Measurements from ENCODE around the gene EHMT1.

Gene EHMT1

DNA sequence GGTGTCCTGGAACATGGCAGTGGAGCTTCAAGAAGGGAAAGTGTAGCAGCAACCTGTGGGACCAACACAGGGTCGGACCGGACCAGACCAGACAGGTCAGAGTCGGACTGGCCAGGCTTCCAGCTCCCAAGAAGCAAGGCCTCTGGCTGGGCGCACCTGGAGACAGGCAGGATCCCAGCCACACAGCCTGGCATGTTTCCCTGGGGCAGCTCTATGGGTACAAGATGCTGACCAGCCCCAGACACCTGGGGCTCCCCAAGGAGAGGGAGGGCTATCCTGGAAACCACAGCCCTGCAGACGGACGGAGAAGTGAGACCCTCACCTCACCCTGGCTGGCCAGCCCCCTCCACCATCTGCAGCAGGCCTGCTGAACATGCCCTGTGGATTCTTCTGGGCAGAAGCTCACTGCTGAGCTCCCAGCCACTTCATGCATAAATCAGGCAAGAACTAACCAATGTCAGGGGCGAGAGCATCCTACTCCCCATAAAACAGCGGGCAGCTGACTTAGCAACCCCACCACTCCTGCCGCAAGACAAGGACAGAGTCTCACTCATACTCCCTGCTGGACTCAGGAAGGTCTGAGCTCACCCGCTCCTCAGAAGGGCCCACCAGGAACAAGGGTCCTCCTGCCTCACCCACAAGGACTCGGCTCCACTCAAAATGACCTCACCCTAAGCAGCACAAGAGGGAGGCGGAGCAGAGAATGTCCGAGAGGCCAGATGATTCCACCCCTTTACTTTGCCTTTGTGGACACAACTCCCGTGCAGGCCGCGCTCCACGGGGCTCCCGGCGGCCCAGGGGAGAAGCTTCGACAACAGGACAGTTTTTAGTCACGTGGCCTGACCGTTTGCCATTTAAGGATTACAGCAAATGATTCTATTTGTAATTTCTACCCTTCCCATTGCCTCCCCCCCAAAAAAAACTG is 37.2 kb upstream of the EHMT1 start:
- DNase-seq (ENCODE audit: insufficient read length) (no peak), FAIRE-seq (no peak)
- no peak for TF ChIP-seq TAF1 (IDR thresholded peaks at IDR 0.05; ENCODE audit: borderline replicate concordance, low read depth, low read length)
- TF ChIP-seq POLR2A (IDR thresholded peaks at IDR 0.05; ENCODE audit: low read depth, low read length), result no peak
- no peak for TF ChIP-seq POLR2AphosphoS5 (IDR thresholded peaks at IDR 0.05; ENCODE audit: low read depth, low read length)

DNA sequence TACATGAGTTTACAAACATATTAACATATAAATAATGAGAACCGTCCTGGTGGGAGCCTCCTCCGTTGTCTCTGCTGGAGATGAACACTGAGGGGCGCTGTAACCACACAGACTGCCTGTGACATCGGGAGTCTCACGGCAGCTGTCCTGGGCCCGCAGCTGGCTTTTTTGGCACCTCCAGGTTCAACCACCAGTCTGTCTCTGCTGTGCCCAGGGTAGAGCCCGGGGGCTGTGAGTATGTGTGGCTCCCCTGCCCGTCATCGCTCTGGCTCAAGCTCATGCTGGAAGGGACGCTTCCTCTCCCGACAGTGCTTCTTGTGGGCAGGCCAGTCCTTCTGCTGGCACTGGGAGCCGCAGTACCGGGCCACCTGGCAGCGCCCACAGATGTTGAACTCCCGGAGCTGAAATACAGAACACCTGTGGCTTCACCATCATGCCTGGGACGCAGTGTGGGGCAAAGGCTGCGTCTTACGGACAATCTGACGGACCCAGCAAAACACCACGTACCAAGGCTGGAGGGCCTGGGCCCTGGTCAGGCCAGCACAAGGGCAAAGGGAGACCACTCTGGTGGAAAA is 36.4 kb upstream of the EHMT1 start:
- TF ChIP-seq TAF1 (IDR thresholded peaks at IDR 0.05; ENCODE audit: borderline replicate concordance, low read depth, low read length) (no peak), POLR2AphosphoS5 (IDR thresholded peaks at IDR 0.05; ENCODE audit: low read depth, low read length) (no peak), POLR2A (IDR thresholded peaks at IDR 0.05; ENCODE audit: low read depth, low read length) (no peak)
- DNase-seq (ENCODE audit: insufficient read length), result no peak
- no peak for FAIRE-seq

DNA sequence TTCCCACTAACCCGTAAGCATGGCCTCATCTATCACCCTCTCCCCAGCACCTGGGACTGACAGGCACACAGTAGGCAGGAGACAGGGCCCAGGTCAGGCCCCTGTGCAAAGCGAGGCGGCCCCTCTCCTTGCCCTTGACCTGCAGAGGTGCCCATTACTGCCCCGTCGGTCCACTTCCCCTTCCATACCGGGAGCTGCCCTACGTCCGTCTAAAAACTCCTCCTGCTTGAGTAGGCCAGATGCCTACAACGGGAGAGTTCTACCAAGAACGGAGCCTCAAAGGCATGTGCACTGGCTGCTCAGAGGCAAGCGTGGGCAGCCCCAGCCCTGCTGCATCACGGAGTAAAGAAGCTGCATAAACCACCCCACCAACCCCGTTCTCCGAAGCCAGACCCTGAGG is 35.5 kb upstream of the EHMT1 start:
- FAIRE-seq (no peak), DNase-seq (ENCODE audit: insufficient read length) (no peak)
- no peak for TF ChIP-seq POLR2AphosphoS5 (IDR thresholded peaks at IDR 0.05; ENCODE audit: low read depth, low read length)
- TF ChIP-seq POLR2A (IDR thresholded peaks at IDR 0.05; ENCODE audit: low read depth, low read length), result no peak
- TF ChIP-seq TAF1 (IDR thresholded peaks at IDR 0.05; ENCODE audit: borderline replicate concordance, low read depth, low read length), result no peak

DNA sequence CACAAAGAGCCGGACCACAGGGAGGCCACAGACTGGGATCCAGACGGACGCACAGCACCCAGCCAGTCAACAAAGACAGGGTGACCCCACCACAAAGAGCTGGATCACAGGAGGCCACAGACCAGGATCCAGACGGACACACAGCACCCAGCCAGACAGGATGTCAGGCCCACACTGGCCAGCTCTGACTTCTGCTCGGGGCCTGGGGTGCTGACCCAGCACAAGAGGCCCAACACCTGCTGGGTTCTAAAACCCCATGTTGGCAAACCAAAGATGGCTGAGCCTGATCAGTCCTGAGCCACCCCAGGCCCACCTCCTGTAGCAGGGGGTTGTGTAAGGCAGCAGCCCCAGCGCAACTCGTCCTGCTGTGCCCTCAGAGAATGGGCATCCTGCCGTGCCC is 34.8 kb upstream of the EHMT1 start:
- DNase-seq (ENCODE audit: insufficient read length), result no peak
- FAIRE-seq, result no peak
- TF ChIP-seq TAF1 (IDR thresholded peaks at IDR 0.05; ENCODE audit: borderline replicate concordance, low read depth, low read length) (no peak), POLR2AphosphoS5 (IDR thresholded peaks at IDR 0.05; ENCODE audit: low read depth, low read length) (no peak), POLR2A (IDR thresholded peaks at IDR 0.05; ENCODE audit: low read depth, low read length) (no peak)

DNA sequence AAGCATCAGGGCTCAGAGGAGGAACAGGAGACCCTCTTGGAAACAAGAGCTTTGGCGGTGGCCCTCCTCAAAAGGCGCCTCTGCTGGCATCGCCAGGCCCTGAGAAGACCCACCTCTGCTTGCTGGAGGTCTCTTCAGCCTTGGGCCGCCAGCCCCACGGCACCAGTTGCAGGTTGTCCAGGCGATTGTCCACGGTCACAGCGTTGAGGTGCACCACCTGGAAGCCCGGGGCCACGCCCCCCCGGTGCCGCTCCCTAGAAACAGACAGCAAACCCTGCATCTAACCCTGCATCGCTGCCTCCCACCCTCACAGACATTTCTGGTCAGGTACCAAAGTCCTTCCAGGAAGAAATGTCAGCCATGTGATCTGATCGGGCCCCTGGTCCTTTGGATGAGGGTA is 32.0 kb upstream of the EHMT1 start:
- DNase-seq (ENCODE audit: insufficient read length) (no peak), FAIRE-seq (no peak)
- TF ChIP-seq POLR2AphosphoS5 (IDR thresholded peaks at IDR 0.05; ENCODE audit: low read depth, low read length) (no peak), POLR2A (IDR thresholded peaks at IDR 0.05; ENCODE audit: low read depth, low read length) (no peak), TAF1 (IDR thresholded peaks at IDR 0.05; ENCODE audit: borderline replicate concordance, low read depth, low read length) (no peak)

DNA sequence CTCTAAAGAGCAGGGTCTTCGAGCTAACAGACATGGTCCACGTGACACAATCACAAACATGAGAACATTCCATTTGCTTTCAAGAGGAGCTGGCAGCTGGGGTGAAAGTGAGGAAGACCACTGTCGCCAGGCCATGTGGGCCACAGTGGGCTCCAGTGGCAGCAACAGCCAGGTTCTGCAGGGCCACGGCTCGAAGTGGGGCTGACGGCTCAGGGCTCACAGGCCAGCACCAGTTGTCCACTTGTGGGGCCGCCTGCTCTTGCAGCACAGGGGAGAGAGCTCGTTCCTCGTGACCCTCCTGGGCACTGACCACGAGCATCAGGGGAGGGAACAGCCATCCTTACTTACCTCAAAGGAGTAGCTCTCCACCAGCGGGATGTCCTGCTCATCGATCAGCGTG is 30.5 kb upstream of the EHMT1 start:
- TF ChIP-seq POLR2A (IDR thresholded peaks at IDR 0.05; ENCODE audit: low read depth, low read length), result no peak
- no peak for TF ChIP-seq TAF1 (IDR thresholded peaks at IDR 0.05; ENCODE audit: borderline replicate concordance, low read depth, low read length)
- no peak for TF ChIP-seq POLR2AphosphoS5 (IDR thresholded peaks at IDR 0.05; ENCODE audit: low read depth, low read length)
- DNase-seq (ENCODE audit: insufficient read length), result no peak
- no peak for FAIRE-seq

DNA sequence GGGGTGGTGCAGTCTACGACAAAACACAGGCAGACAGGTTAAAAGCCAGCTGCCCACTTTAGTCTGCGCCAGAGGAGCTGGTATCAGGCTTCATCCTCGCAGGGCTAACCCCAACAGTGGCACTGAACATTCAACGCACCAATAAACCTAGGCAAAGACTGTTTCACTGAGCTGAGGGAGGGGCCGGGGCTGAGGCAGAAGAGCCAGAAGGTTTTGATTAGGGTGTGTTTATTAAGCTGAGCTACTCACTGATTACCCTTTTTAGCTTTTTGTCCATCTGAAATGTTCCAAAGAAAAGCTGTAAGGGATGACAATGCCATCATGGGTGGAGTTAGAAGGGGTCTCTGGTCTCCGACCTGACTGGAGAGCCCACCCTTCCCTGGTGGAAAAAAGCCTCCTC is 29.9 kb upstream of the EHMT1 start:
- FAIRE-seq, result no peak
- no peak for TF ChIP-seq POLR2AphosphoS5 (IDR thresholded peaks at IDR 0.05; ENCODE audit: low read depth, low read length)
- DNase-seq (ENCODE audit: insufficient read length), result no peak

DNA sequence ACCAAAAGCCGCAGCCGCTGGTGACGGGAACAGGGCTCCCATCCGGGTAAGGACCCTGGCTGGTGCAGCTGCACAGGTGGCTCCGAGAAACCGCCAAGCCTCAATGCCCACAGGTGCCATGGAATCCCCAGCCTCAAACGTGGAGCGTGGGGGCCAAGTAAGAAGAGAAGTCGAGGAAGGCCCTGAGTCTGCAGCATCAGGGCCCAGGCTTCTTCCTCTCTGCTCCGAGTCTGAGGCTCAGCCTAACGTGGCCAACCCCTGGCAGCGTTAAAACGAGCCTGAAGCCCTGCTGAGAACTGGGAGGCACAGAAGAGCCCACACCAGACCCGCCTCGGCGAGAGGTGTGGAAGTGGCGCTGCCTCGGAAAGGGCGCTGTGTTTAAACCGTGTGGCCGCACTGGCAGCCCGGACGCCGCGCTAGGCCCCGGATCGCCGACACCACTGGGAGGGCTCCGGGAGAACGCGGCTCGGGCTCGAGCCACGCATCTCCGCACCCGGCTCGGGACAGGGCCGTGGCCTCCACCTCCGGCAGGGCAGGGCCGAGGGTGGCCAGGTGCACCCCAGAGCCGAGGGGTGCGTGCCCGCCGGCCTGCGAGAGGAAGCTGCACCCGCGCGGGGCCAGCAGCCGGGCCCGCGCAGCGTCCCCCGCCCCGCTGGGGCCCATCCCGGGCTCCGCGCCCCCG is 29.2 kb upstream of the EHMT1 start:
- DNase-seq (ENCODE audit: insufficient read length), result peak; percentile 46
- no peak for TF ChIP-seq POLR2AphosphoS5 (IDR thresholded peaks at IDR 0.05; ENCODE audit: low read depth, low read length)
- no peak for TF ChIP-seq TAF1 (IDR thresholded peaks at IDR 0.05; ENCODE audit: borderline replicate concordance, low read depth, low read length)
- TF ChIP-seq POLR2A (IDR thresholded peaks at IDR 0.05; ENCODE audit: low read depth, low read length), result no peak
- peak; percentile 5 for FAIRE-seq

DNA sequence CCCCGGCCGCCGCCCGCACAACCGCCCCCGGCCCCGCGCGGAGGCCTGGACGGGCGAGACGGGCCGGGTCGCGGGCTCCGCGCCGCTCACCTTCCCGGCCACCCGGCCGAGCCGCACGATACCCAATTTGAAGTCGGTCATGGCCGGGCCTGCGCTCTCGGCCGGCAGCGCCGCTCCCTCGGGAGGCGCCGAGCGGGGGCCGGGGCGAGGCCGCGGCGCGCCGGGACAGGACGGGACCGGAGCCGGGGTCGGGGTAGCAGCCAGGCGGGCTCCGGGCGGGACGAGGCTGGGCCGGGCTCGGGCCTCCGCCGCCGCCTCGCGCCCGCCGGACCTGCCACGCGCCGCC is 28.7 kb upstream of the EHMT1 start:
- no peak for DNase-seq (ENCODE audit: insufficient read length)
- TF ChIP-seq POLR2A (IDR thresholded peaks at IDR 0.05; ENCODE audit: low read depth, low read length), result no peak
- TF ChIP-seq POLR2AphosphoS5 (IDR thresholded peaks at IDR 0.05; ENCODE audit: low read depth, low read length), result no peak
- no peak for TF ChIP-seq TAF1 (IDR thresholded peaks at IDR 0.05; ENCODE audit: borderline replicate concordance, low read depth, low read length)
- no peak for FAIRE-seq

DNA sequence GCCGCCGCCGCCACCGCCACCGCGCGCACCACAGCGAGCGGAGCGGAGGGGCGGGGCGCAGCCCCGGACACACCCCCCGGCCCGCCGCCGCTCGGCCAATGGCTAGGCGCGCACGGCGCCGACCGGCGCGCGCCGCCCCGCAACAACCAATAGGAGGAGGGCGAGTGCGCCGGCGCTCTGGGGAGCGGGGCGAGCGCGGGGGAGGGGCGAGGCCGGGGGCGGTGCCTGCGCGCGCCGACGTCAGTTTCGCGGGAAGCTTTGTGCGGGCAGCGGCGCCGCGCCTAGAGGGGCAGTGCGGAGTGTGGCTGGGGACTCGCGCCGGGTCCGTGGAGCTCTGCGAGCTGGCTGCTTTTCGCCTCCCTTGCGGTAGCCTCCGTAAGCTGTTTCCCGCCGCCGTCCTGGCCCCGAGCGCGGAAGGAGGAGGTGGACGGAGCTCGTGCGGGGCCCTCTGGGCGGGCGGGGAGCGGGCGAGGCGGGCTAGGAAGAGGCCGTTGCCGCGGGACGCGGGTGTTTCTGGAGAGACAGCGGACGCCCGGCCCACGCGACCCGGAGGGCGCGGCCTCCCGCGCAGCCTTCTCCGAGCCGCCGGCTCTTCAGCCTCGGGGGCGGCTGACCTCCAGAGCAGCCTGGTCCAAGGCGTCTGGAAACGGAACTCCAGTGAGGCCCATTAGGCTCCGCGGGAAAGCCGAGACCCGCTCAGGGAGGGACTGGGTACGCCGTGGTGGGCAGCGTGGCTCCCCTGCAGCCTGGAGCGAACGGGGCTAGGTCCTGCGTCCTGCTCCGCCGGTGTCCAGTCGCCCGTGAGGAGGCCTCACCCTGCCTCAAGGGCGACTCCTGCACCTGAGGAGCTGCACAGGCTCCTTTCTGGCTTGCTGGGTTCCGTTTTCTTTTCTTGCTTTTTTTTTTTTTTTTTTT is 28.1 kb upstream of the EHMT1 start, which contains the start of gene ZMYND19:
Gene ZMYND19, minus strand, starts transcription at position 44 of the 915 bp plus-strand sequence. CDS start 249 bp downstream, outside the sequence.
- no peak for TF ChIP-seq TAF1 (IDR thresholded peaks at IDR 0.05; ENCODE audit: borderline replicate concordance, low read depth, low read length)
- peak; percentile 67; the same call in 1 of the 2 replicates for TF ChIP-seq POLR2A (IDR thresholded peaks at IDR 0.05; ENCODE audit: low read depth, low read length)
- TF ChIP-seq POLR2AphosphoS5 (IDR thresholded peaks at IDR 0.05; ENCODE audit: low read depth, low read length), result no peak
- DNase-seq (ENCODE audit: insufficient read length), result peak; percentile 100
- FAIRE-seq, result peak; percentile 99

DNA sequence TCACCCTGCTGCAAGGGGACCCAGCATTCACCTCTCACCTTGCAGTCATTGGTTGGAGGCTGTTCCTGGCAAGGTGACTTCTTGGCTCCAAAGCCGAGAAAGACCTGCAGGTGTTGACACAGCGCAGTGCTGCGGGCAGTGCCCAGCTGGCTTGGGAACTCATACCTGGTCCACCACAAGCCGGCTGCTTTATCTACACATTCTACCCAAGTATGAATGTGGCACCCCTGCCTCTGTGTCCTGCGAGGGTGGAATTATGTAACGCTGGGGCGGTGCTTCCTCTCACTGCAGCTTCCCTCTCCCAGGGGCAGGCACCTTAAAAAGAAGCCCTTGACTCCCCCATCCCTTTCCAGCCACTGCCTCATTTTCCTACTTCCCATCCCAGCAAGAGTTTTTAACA is 26.0 kb upstream of the EHMT1 start:
- FAIRE-seq, result no peak
- DNase-seq (ENCODE audit: insufficient read length), result no peak
- TF ChIP-seq POLR2A (IDR thresholded peaks at IDR 0.05; ENCODE audit: low read depth, low read length), result no peak
- TF ChIP-seq POLR2AphosphoS5 (IDR thresholded peaks at IDR 0.05; ENCODE audit: low read depth, low read length), result no peak
- no peak for TF ChIP-seq TAF1 (IDR thresholded peaks at IDR 0.05; ENCODE audit: borderline replicate concordance, low read depth, low read length)
